Loucy (cell line): ENCODE results near the gene TMEM273.

Experiments used
- EZH2phosphoT487 ChIP-seq: fragments of 200-600 bp; IDR thresholded peaks from 2 replicates; pipeline ENCODE4 v1.6.1; 2018; ENCODE audit warnings: antibody characterized with exemption, mild to moderate bottlenecking, moderate library complexity, borderline replicate concordance
- TF ChIP-seq, protein P1 (sequence below): fragments of 200-600 bp; sonication (generic); conservative IDR thresholded peaks from 2 replicates; pipeline ENCODE4 v1.5.1; 2014; ENCODE audit warnings: mild to moderate bottlenecking, antibody characterized with exemption, low read length

DNA sequence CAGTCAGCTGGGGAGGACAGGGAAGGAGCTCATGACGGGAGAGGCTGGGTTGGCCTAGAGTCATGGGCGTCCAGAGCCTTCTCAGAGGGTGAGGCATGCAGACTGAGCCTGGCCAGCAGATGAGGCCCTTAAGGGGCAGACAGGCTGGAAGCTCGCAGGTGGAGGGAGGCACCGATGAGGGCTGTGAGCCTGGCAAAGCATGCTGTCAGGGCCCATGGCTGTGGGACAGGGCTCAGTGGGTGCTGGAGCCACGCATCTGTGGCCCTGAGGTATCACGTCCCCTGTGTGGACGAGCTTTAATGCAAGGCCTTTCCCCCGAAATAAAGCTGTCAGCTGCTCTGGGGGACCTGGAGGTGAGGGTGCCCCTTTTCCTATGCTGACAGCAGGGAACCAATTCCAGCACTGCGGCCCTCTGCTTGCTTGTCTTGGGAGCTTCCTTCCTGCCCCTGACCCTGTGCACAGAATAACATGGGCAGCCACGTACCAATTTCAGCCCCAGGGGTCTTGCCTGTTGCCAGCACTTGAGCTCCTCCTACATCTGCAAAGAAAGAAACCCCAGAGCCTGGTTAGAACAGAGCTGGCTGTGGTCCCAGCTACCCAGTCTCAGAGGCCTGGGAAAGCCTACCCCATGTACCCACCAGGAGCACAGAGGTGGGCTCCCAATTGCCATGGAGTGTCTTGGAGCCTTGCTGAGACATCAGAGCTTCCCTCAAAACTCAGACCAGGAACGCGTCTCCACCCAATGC, 20.6 kb downstream of the TMEM273 start:
- TF ChIP-seq, protein P1, sequence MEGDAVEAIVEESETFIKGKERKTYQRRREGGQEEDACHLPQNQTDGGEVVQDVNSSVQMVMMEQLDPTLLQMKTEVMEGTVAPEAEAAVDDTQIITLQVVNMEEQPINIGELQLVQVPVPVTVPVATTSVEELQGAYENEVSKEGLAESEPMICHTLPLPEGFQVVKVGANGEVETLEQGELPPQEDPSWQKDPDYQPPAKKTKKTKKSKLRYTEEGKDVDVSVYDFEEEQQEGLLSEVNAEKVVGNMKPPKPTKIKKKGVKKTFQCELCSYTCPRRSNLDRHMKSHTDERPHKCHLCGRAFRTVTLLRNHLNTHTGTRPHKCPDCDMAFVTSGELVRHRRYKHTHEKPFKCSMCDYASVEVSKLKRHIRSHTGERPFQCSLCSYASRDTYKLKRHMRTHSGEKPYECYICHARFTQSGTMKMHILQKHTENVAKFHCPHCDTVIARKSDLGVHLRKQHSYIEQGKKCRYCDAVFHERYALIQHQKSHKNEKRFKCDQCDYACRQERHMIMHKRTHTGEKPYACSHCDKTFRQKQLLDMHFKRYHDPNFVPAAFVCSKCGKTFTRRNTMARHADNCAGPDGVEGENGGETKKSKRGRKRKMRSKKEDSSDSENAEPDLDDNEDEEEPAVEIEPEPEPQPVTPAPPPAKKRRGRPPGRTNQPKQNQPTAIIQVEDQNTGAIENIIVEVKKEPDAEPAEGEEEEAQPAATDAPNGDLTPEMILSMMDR, result no peak
- no peak for TF ChIP-seq EZH2phosphoT487
